Measurements from ENCODE around the gene DESI1. TPM values are rescaled to one million over a fixed set of nuclear protein-coding genes. Genes with fewer than 3 reads are reported as not detected.

Gene DESI1
- total RNA-seq, 1 donor from 2014 or later = 26.2 TPM

- peaks cover 5% of the 10 kb centered on the region for H3K36me3 Mint-ChIP-seq (ENCODE audit: unreplicated experiment)
- H3K27me3 Mint-ChIP-seq (ENCODE audit: unreplicated experiment) = no peaks in the 10 kb centered on the region
- no peaks in the 10 kb centered on the region for H3K9me3 Mint-ChIP-seq (ENCODE audit: unreplicated experiment)
- no peak overlapping the region for H3K4me3 Mint-ChIP-seq (ENCODE audit: unreplicated experiment)
- DNase-seq (ENCODE audit: extremely low spot score, unreplicated experiment) = no peak
- H3K4me1 Mint-ChIP-seq (ENCODE audit: unreplicated experiment) = peaks cover 27% of the 10 kb centered on the region
- TF ChIP-seq CTCF (IDR thresholded peaks at IDR 0.05) = no peak
- no peak overlapping the region for H3K27ac Mint-ChIP-seq (ENCODE audit: unreplicated experiment)
Observed at GRCh38 chr22:41587347-41587723, 33.5 kb downstream of the DESI1 start.

GRCh38 chr22:41585898-41586297, 34.9 kb downstream of the DESI1 start:
- peaks cover 27% of the 10 kb centered on the region for H3K4me1 Mint-ChIP-seq (ENCODE audit: unreplicated experiment)
- H3K36me3 Mint-ChIP-seq (ENCODE audit: unreplicated experiment) = peaks cover 6% of the 10 kb centered on the region
- H3K9me3 Mint-ChIP-seq (ENCODE audit: unreplicated experiment) = no peaks in the 10 kb centered on the region
- H3K4me3 Mint-ChIP-seq (ENCODE audit: unreplicated experiment) = no peak overlapping the region
- no peak overlapping the region for H3K27ac Mint-ChIP-seq (ENCODE audit: unreplicated experiment)
- DNase-seq (ENCODE audit: extremely low spot score, unreplicated experiment) = no peak
- no peak for TF ChIP-seq CTCF (IDR thresholded peaks at IDR 0.05)
- H3K27me3 Mint-ChIP-seq (ENCODE audit: unreplicated experiment) = no peaks in the 10 kb centered on the region

GRCh38 chr22:41584881-41585280, 36.0 kb downstream of the DESI1 start:
- no peak overlapping the region for H3K27ac Mint-ChIP-seq (ENCODE audit: unreplicated experiment)
- no peak for DNase-seq (ENCODE audit: extremely low spot score, unreplicated experiment)
- no peak overlapping the region for H3K4me3 Mint-ChIP-seq (ENCODE audit: unreplicated experiment)
- peaks cover 27% of the 10 kb centered on the region for H3K4me1 Mint-ChIP-seq (ENCODE audit: unreplicated experiment)
- H3K27me3 Mint-ChIP-seq (ENCODE audit: unreplicated experiment) = no peaks in the 10 kb centered on the region
- H3K9me3 Mint-ChIP-seq (ENCODE audit: unreplicated experiment) = no peaks in the 10 kb centered on the region
- no peak for TF ChIP-seq CTCF (IDR thresholded peaks at IDR 0.05)
- H3K36me3 Mint-ChIP-seq (ENCODE audit: unreplicated experiment) = peaks cover 6% of the 10 kb centered on the region

GRCh38 chr22:41582694-41583093, 38.1 kb downstream of the DESI1 start:
- Mint-ChIP-seq H3K4me3 (ENCODE audit: unreplicated experiment) (no peak overlapping the region), H3K27ac (ENCODE audit: unreplicated experiment) (peak overlapping the region; percentile 48), H3K9me3 (ENCODE audit: unreplicated experiment) (no peaks in the 10 kb centered on the region), H3K27me3 (ENCODE audit: unreplicated experiment) (no peaks in the 10 kb centered on the region), H3K36me3 (ENCODE audit: unreplicated experiment) (peaks cover 13% of the 10 kb centered on the region), H3K4me1 (ENCODE audit: unreplicated experiment) (peaks cover 10% of the 10 kb centered on the region)
- DNase-seq (ENCODE audit: extremely low spot score, unreplicated experiment) = no peak
- TF ChIP-seq CTCF (IDR thresholded peaks at IDR 0.05) = no peak

GRCh38 chr22:41579997-41580355, 40.9 kb downstream of the DESI1 start:
- Mint-ChIP-seq H3K9me3 (ENCODE audit: unreplicated experiment) (no peaks in the 10 kb centered on the region), H3K4me3 (ENCODE audit: unreplicated experiment) (no peak overlapping the region), H3K4me1 (ENCODE audit: unreplicated experiment) (peaks cover 6% of the 10 kb centered on the region), H3K27ac (ENCODE audit: unreplicated experiment) (no peak overlapping the region), H3K36me3 (ENCODE audit: unreplicated experiment) (peaks cover 20% of the 10 kb centered on the region), H3K27me3 (ENCODE audit: unreplicated experiment) (no peaks in the 10 kb centered on the region)
- no peak for TF ChIP-seq CTCF (IDR thresholded peaks at IDR 0.05)
- no peak for DNase-seq (ENCODE audit: extremely low spot score, unreplicated experiment)

All from osteocyte (in vitro differentiated cells).